Kidney (tissue), 14 donors: Measurements from ENCODE around the gene SMC3. TPM values are rescaled to one million over a fixed set of nuclear protein-coding genes. Genes with fewer than 3 reads are reported as not detected.
"Not testable (repeated sequence)": the region's sequence is repeated elsewhere in the genome, so short reads cannot be mapped to it uniquely, and the experiment has no call there.

Experiments
- DNase-seq, 5 donors: peaks; one replicate each; pipeline ENCODE4 v3.0.0-alpha.2; 2013 to 2020
- FAIRE-seq: peaks from 2 replicates; lab custom pipeline; 2012; peaks lifted over from hg19 to GRCh38; lab: Jason Lieb, UNC
- H3K27ac ChIP-seq, 2 donors: one replicate each; pipeline ENCODE4 v1.7.0; 2013; ENCODE audit warnings: low read depth in 2 of 2, low read length in 2 of 2, inconsistent platforms in 1 of 2
- H3K27me3 ChIP-seq: one replicate; pipeline ENCODE4 v1.7.1; 2013; ENCODE audit warnings: low read length, inconsistent platforms; ENCODE audit not compliant: control insufficient read depth, insufficient read depth
- H3K36me3 ChIP-seq, 3 donors: one replicate each; pipeline versions ENCODE4 v1.7.0 to v1.7.1; 2013; ENCODE audit warnings: low read length in 3 of 3, control low read depth in 1 of 3, inconsistent platforms in 1 of 3; ENCODE audit not compliant: insufficient read depth in 3 of 3, control insufficient read depth in 2 of 3
- H3K4me1 ChIP-seq, 3 donors: one replicate each; pipeline versions ENCODE4 v1.7.0 to v1.7.1; 2013; ENCODE audit warnings: low read length in 3 of 3, inconsistent platforms in 1 of 3, low read depth in 1 of 3; ENCODE audit not compliant: control insufficient read depth in 2 of 3, insufficient read depth in 2 of 3
- H3K4me3 ChIP-seq, 3 donors: one replicate each; pipeline versions ENCODE4 v1.7.0 to v1.8.1; 2013; ENCODE audit warnings: low read length in 3 of 3, control low read depth in 1 of 3, inconsistent platforms in 1 of 3
- H3K9ac ChIP-seq, 3 donors: one replicate each; pipeline versions ENCODE4 v1.7.0 to v1.7.1; 2013; ENCODE audit warnings: low read length in 3 of 3, control low read depth in 1 of 3, inconsistent platforms in 1 of 3
- H3K9me3 ChIP-seq, 3 donors: one replicate each; pipeline versions ENCODE4 v1.7.0 to v1.7.1; 2013; ENCODE audit warnings: low read length in 3 of 3, control low read depth in 1 of 3, inconsistent platforms in 1 of 3; ENCODE audit not compliant: control insufficient read depth in 2 of 3, insufficient read depth in 1 of 3
- CTCF ChIP-seq: IDR thresholded peaks from 3 replicates; pipeline ENCODE4 v1.5.1; 2012; ENCODE audit warnings: mild to moderate bottlenecking, moderate library complexity, borderline replicate concordance; ENCODE audit not compliant: insufficient read depth; ENCODE audit errors: extremely low read depth
- intact Hi-C: fragments of 100-400 bp; cut with DNase I; formaldehyde crosslinking; loops from one replicate; pipeline ENCODE4 v1.11.1; 2022
- polyA plus RNA-seq: library from polyadenylated mRNA; stranded (reverse); fragments of 350-450 nt; fragmentation: Illumina TruSeq; extraction: RNeasy Lipid Tissue Mini Kit (QIAGEN cat#74804); gene quantifications from one replicate; pipeline ENCODE4 v1.2.3, GENCODE V29; 2014; ENCODE audit warnings: low read depth, low replicate concordance; ENCODE audit not compliant: insufficient read depth
- total RNA-seq: library from RNA; stranded (reverse); fragmentation: NEBNext Ultra II Directional; extraction: Animal tissue kit (Norgen Biotek cat#: 25700); gene quantifications from one replicate; pipeline ENCODE4 v1.2.1, GENCODE V29; 2021
- donor health status: control.
- donor health status: control.
- donor health status: control.
- donor health status: control.
- donor health status: control.
- donor health status: DM: yes; HTN: yes; CAD: no.
- donor health status: Normal renal cell carcinoma (clear cell type).

SMC3 gene
- total and polyA plus RNA-seq, 2 donors from 2014 or later = 13.9 to 29.6 TPM

GRCh38 chr10:110527731-110528171 lies 39.7 kb upstream of the SMC3 start:
- H3K4me1 ChIP-seq = no peaks in the 10 kb centered on the region
- no peaks in the 10 kb centered on the region for H3K36me3 ChIP-seq
- DNase-seq (no peak), FAIRE-seq (no peak)
- no peak overlapping the region for H3K27ac ChIP-seq
- no peak overlapping the region for H3K4me3 ChIP-seq
- no peaks in the 10 kb centered on the region for H3K9me3 ChIP-seq
- intact Hi-C loops = no loop called here
- no peak overlapping the region for H3K9ac ChIP-seq
- no peaks in the 10 kb centered on the region for H3K27me3 ChIP-seq
- no peak for TF ChIP-seq CTCF

GRCh38 chr10:110528224-110528996 lies 39.1 kb upstream of the SMC3 start:
- no peaks in the 10 kb centered on the region for H3K4me1 ChIP-seq
- no peak for DNase-seq
- H3K9ac ChIP-seq = no peak overlapping the region
- H3K27ac ChIP-seq = no peak overlapping the region
- intact Hi-C loops = no loop called here
- no peak overlapping the region for H3K4me3 ChIP-seq
- H3K9me3 ChIP-seq = no peaks in the 10 kb centered on the region
- no peaks in the 10 kb centered on the region for H3K27me3 ChIP-seq
- no peak for TF ChIP-seq CTCF
- FAIRE-seq = no peak
- no peaks in the 10 kb centered on the region for H3K36me3 ChIP-seq

GRCh38 chr10:110528997-110529524 lies 38.4 kb upstream of the SMC3 start:
- FAIRE-seq, DNase-seq, H3K9me3 ChIP-seq, intact Hi-C loops, H3K4me1 ChIP-seq, H3K36me3 ChIP-seq, H3K27me3 ChIP-seq, H3K9ac ChIP-seq, H3K4me3 ChIP-seq, H3K27ac ChIP-seq: not testable (repeated sequence)

GRCh38 chr10:110529596-110530011 lies 37.9 kb upstream of the SMC3 start:
- H3K9me3 ChIP-seq = no peaks in the 10 kb centered on the region
- no peaks in the 10 kb centered on the region for H3K4me1 ChIP-seq
- H3K4me3 ChIP-seq = no peak overlapping the region
- no peaks in the 10 kb centered on the region for H3K36me3 ChIP-seq
- no peak for FAIRE-seq
- H3K27me3 ChIP-seq = no peaks in the 10 kb centered on the region
- intact Hi-C loops = no loop called here
- TF ChIP-seq CTCF = no peak
- no peak for DNase-seq
- no peak overlapping the region for H3K9ac ChIP-seq
- H3K27ac ChIP-seq = no peak overlapping the region
